HEK293 (cell line): ENCODE measurements around the gene PDZD8.

Source experiments
- CTCF ChIA-PET: fragments of 350-600 bp; formaldehyde crosslinking; extraction: SDS; loops from one replicate; lab custom pipeline; 2021; ENCODE audit warnings: antibody characterized with exemption; lab: Yijun Ruan, JAX
- POLR2A ChIA-PET: fragments of 300-600 bp; formaldehyde crosslinking; extraction: SDS; loops from one replicate; lab custom pipeline; 2020; ENCODE audit warnings: antibody characterized with exemption, inconsistent platforms; lab: Yijun Ruan, JAX
- H3K27ac ChIP-seq: fragments of 200-500 bp; sonication (Bioruptor generic); 2 replicates; pipeline ENCODE4 v1.5.1; 2014; ENCODE audit warnings: low read depth, low read length, control low read depth, inconsistent platforms; ENCODE audit errors: extremely low read depth
- H3K36me3 ChIP-seq, 2 experiments: fragments of 200-500 bp in 1 of 2; sonication (Bioruptor generic) in 1 of 2; 1 replicate in 1 of 2; 2 replicates in 1 of 2; pipeline ENCODE4 v1.5.1; 2014 to 2017; ENCODE audit warnings: inconsistent platforms in 2 of 2, low read length in 2 of 2; ENCODE audit not compliant: control insufficient read depth in 2 of 2, insufficient read depth in 1 of 2
- H3K4me1 ChIP-seq: fragments of 200-500 bp; sonication (Bioruptor generic); 2 replicates; pipeline ENCODE4 v1.5.1; 2014; ENCODE audit warnings: mild to moderate bottlenecking, low read length, inconsistent platforms; ENCODE audit not compliant: control insufficient read depth, insufficient read depth
- H3K4me3 ChIP-seq: 2 replicates; pipeline ENCODE4 v1.5.1; 2011; ENCODE audit warnings: low read depth, mild to moderate bottlenecking, control low read depth, low read length, moderate library complexity
- H3K9me3 ChIP-seq: fragments of 200-500 bp; sonication (Bioruptor generic); 2 replicates; pipeline ENCODE4 v1.5.1; 2014; ENCODE audit warnings: low read depth, low read length, inconsistent platforms; ENCODE audit not compliant: control insufficient read depth, insufficient read depth
- GLI2 ChIP-seq: fragments of 450-650 bp; formaldehyde crosslinking; IDR thresholded peaks from 2 replicates; pipeline ENCODE4; 2017; ENCODE audit warnings: missing biosample characterization, missing genetic modification characterization, low read depth, borderline replicate concordance
- GLIS2 ChIP-seq: fragments of 450-650 bp; formaldehyde crosslinking; IDR thresholded peaks from 2 replicates; pipeline ENCODE4 v1.5.1; 2016; ENCODE audit warnings: missing biosample characterization, missing genetic modification characterization
- KLF16 ChIP-seq: fragments of 450-650 bp; formaldehyde crosslinking; IDR thresholded peaks from 2 replicates; pipeline ENCODE4 v1.5.1; 2017; ENCODE audit warnings: missing biosample characterization, missing genetic modification characterization
- RBAK ChIP-seq: fragments of 450-650 bp; formaldehyde crosslinking; IDR thresholded peaks from 2 replicates; pipeline ENCODE4 v1.5.1; 2016; ENCODE audit warnings: missing biosample characterization, missing genetic modification characterization
- REPIN1 ChIP-seq: fragments of 450-650 bp; formaldehyde crosslinking; IDR thresholded peaks from 2 replicates; pipeline ENCODE4 v1.5.1; 2017; ENCODE audit warnings: missing biosample characterization, missing genetic modification characterization, low read depth
- SP7 ChIP-seq: fragments of 450-650 bp; formaldehyde crosslinking; IDR thresholded peaks from 2 replicates; pipeline ENCODE4 v1.5.1; 2016; ENCODE audit warnings: missing biosample characterization, missing genetic modification characterization
- TCF7L2 ChIP-seq: IDR thresholded peaks from 2 replicates; pipeline ENCODE4 v1.6.1; 2011; ENCODE audit warnings: low read depth, mild to moderate bottlenecking, inconsistent platforms, low read length, moderate library complexity, borderline replicate concordance
- ZFP69B ChIP-seq: fragments of 450-650 bp; formaldehyde crosslinking; IDR thresholded peaks from 2 replicates; pipeline ENCODE4 v1.5.1; 2016; ENCODE audit warnings: missing biosample characterization, missing genetic modification characterization
- ZNF133 ChIP-seq: fragments of 450-650 bp; formaldehyde crosslinking; IDR thresholded peaks from 2 replicates; pipeline ENCODE4 v1.5.1; 2016; ENCODE audit warnings: missing biosample characterization, missing genetic modification characterization
- ZNF214 ChIP-seq: fragments of 450-650 bp; formaldehyde crosslinking; IDR thresholded peaks from 2 replicates; pipeline ENCODE4 v1.5.1; 2017; ENCODE audit warnings: missing biosample characterization, mild to moderate bottlenecking, missing genetic modification characterization, borderline replicate concordance
- ZNF24 ChIP-seq: fragments of 450-650 bp; formaldehyde crosslinking; IDR thresholded peaks from 2 replicates; pipeline ENCODE4 v1.5.1; 2016; ENCODE audit warnings: missing biosample characterization, missing genetic modification characterization
- ZNF248 ChIP-seq: fragments of 450-650 bp; formaldehyde crosslinking; IDR thresholded peaks from 2 replicates; pipeline ENCODE4 v1.5.1; 2017; ENCODE audit warnings: missing biosample characterization, missing genetic modification characterization
- ZNF26 ChIP-seq: fragments of 450-650 bp; formaldehyde crosslinking; IDR thresholded peaks from 2 replicates; pipeline ENCODE4 v1.5.1; 2016; ENCODE audit warnings: missing biosample characterization, missing genetic modification characterization
- ZNF280C ChIP-seq: fragments of 450-650 bp; formaldehyde crosslinking; IDR thresholded peaks from 2 replicates; pipeline ENCODE4 v1.5.1; 2016; ENCODE audit warnings: missing biosample characterization, missing genetic modification characterization
- ZNF394 ChIP-seq: fragments of 450-650 bp; formaldehyde crosslinking; IDR thresholded peaks from 2 replicates; pipeline ENCODE4 v1.5.1; 2016; ENCODE audit warnings: missing biosample characterization, missing genetic modification characterization, mild to moderate bottlenecking, moderate library complexity, borderline replicate concordance
- ZNF449 ChIP-seq: fragments of 450-650 bp; formaldehyde crosslinking; IDR thresholded peaks from 2 replicates; pipeline ENCODE4 v1.5.1; 2017; ENCODE audit warnings: missing biosample characterization, mild to moderate bottlenecking, missing genetic modification characterization, moderate library complexity
- ZNF473 ChIP-seq: fragments of 450-650 bp; formaldehyde crosslinking; IDR thresholded peaks from 2 replicates; pipeline ENCODE4 v1.5.1; 2017; ENCODE audit warnings: missing biosample characterization, missing genetic modification characterization
- ZNF501 ChIP-seq: fragments of 450-650 bp; formaldehyde crosslinking; IDR thresholded peaks from 2 replicates; pipeline ENCODE4 v1.5.1; 2016; ENCODE audit warnings: missing biosample characterization, missing genetic modification characterization
- ZNF704 ChIP-seq: fragments of 450-650 bp; formaldehyde crosslinking; IDR thresholded peaks from 2 replicates; pipeline ENCODE4 v1.5.1; 2016; ENCODE audit warnings: missing biosample characterization, missing genetic modification characterization
- ZSCAN16 ChIP-seq: fragments of 450-650 bp; formaldehyde crosslinking; IDR thresholded peaks from 2 replicates; pipeline ENCODE4 v1.5.1; 2016; ENCODE audit warnings: missing biosample characterization, missing genetic modification characterization
- ZSCAN30 ChIP-seq: fragments of 450-650 bp; IDR thresholded peaks from 2 replicates; pipeline ENCODE4 v1.5.1; 2018; ENCODE audit warnings: missing biosample characterization, mild to moderate bottlenecking, missing genetic modification characterization, moderate library complexity

PDZD8 gene

GRCh38 chr10:117398029-117398428 lies 22.8 kb upstream of the PDZD8 start:
- Histone ChIP-seq H3K27ac (no peak overlapping the region), H3K4me3 (no peak overlapping the region), H3K9me3 (no peaks in the 10 kb centered on the region), H3K36me3 (no peaks in the 10 kb centered on the region), H3K4me1 (no peaks in the 10 kb centered on the region)
- TF ChIP-seq ZNF214 (tag by site-specific recombination), result no peak
- no peak for TF ChIP-seq ZNF280C
- no peak for TF ChIP-seq RBAK (tag by site-specific recombination)
- no peak for TF ChIP-seq ZNF704 (tag by site-specific recombination)
- CTCF ChIA-PET, result interaction anchor here (0.5 kb wide), 1 partner anchor 133 kb away, joined by 3 read pairs; no protein-coding TSS in a partner anchor
- POLR2A ChIA-PET, result no interaction called here

GRCh38 chr10:117391436-117392205 lies 16.4 kb upstream of the PDZD8 start:
- no peak overlapping the region for H3K4me3 ChIP-seq
- no peak for TF ChIP-seq ZNF26 (tag by site-specific recombination)
- TF ChIP-seq ZNF473 (tag by site-specific recombination), result no peak
- TF ChIP-seq TCF7L2, result no peak
- no peak for TF ChIP-seq REPIN1 (tag by site-specific recombination)
- no peak for TF ChIP-seq ZNF24 (tag by site-specific recombination)
- peak; percentile 17; the same call in 1 of the 2 replicates for TF ChIP-seq GLIS2 (tag by site-specific recombination)
- TF ChIP-seq, all 188 proteins: peak for 1
- H3K9me3 ChIP-seq, result no peaks in the 10 kb centered on the region
- H3K4me1 ChIP-seq, result no peaks in the 10 kb centered on the region
- no peak overlapping the region for H3K27ac ChIP-seq
- CTCF ChIA-PET, result no interaction called here
- POLR2A ChIA-PET, result no interaction called here
- no peaks in the 10 kb centered on the region for H3K36me3 ChIP-seq

- Histone ChIP-seq H3K27ac (no peak overlapping the region), H3K36me3 (no peaks in the 10 kb centered on the region), H3K4me3 (no peak overlapping the region), H3K4me1 (no peaks in the 10 kb centered on the region), H3K9me3 (no peaks in the 10 kb centered on the region)
- POLR2A ChIA-PET, result no interaction called here
- CTCF ChIA-PET, result interaction anchor here (0.6 kb wide), 1 partner anchor 52 kb away, joined by 3 read pairs; no protein-coding TSS in a partner anchor
- TF ChIP-seq KLF16 (tag by site-specific recombination) (no peak), ZFP69B (tag by site-specific recombination) (no peak)
Observed at GRCh38 chr10:117390420-117390819, 15.2 kb upstream of the PDZD8 start.

- no peaks in the 10 kb centered on the region for H3K36me3 ChIP-seq
- ChIA-PET POLR2A (no interaction called here), CTCF (interaction anchor here (0.7 to 1.1 kb wide), 2 partner anchors 56 to 59 kb away, joined by 3 read pairs; no protein-coding TSS in a partner anchor)
- no peaks in the 10 kb centered on the region for H3K4me1 ChIP-seq
- no peaks in the 10 kb centered on the region for H3K9me3 ChIP-seq
- H3K4me3 ChIP-seq, result no peak overlapping the region
- no peak overlapping the region for H3K27ac ChIP-seq
- TF ChIP-seq SP7 (tag by site-specific recombination) (no peak), ZNF449 (tag by site-specific recombination) (no peak), GLIS2 (tag by site-specific recombination) (no peak), ZNF473 (tag by site-specific recombination) (no peak), GLI2 (tag by site-specific recombination) (no peak), ZNF394 (tag by site-specific recombination) (no peak), ZSCAN16 (no peak), ZNF501 (tag by site-specific recombination) (no peak), ZNF133 (tag by site-specific recombination) (no peak), ZNF248 (tag by site-specific recombination) (no peak), ZSCAN30 (tag by site-specific recombination) (no peak)
Observed at GRCh38 chr10:117386805-117387204, 11.6 kb upstream of the PDZD8 start.
